Left hindlimb (tissue), 1 donor: ENCODE measurements around the gene HINT3.
"Not testable (repeated sequence)": the region's sequence is repeated elsewhere in the genome, so short reads cannot be mapped to it uniquely, and the experiment has no call there.

ENCODE experiments used
- DNase-seq: peaks from one replicate; pipeline ENCODE4 v3.0.0-alpha.2; 2018

Gene HINT3

GRCh38 chr6:125956506-125957390 lies at the start of gene HINT3:
HINT3 (plus strand) TSS chr6:125956770; CDS start chr6:125956978, 208 bp downstream.
- peak; percentile 96 for DNase-seq

DNA sequence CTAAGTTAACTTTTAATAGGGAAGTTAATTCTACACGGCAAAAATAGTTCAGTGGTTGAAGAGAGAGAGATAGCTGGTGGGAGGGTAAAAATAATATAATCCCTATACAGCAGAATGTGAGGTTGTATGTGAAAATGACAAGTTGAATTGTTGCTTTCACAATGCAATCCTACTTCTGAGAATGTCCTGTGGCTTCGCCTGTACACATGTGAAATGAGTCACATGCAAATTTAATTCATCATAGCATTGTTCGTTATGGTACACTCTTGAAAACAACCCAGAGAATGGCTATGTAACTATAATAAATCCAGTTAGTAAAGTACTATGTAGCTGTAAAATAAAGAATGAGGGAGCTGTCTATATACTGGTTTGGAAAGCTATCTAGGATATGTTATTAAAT lies 46.0 kb upstream of the HINT3 start:
- no peak for DNase-seq

- DNase-seq, result not testable (repeated sequence)
Observed at GRCh38 chr6:125911051-125911451, 45.5 kb upstream of the HINT3 start.

DNA sequence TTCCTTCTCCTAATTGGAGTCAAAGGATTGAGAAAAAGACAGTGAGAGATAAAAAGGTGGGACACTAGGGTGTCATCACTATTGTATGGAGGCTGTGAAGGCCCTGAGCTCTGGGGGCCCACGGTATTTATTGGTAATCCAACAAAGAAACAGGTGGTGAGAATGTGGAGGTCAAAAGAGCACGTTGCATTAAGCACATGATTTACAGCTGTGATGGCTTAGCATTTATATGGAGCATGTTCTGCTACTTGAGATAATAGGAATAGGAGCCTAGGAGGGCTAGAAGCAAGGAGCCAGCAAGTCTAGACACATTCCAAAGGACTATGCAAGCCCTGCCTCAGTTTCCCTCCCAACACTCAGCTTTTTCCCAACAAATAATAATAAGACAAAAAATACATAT lies 44.1 kb upstream of the HINT3 start:
- not testable (repeated sequence) for DNase-seq

DNA sequence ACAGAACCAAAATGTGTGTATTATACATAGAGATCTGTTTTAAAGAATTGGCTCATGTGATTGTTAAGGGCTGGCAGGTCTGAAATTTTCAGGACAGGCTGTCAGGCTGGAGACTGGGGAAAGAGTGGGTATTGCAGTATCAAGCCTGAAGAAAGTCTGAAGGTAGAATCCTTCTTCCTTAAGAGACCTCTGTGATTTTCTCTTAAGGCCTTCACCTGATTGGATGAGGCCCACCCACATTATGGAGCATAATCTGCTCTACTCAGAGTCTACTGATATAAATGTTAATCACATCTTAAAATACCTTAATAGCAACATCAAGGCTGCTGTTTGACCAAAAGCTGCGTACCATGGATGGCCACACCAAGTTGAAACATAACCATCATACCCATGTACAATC lies 43.4 kb upstream of the HINT3 start:
- no peak for DNase-seq

DNA sequence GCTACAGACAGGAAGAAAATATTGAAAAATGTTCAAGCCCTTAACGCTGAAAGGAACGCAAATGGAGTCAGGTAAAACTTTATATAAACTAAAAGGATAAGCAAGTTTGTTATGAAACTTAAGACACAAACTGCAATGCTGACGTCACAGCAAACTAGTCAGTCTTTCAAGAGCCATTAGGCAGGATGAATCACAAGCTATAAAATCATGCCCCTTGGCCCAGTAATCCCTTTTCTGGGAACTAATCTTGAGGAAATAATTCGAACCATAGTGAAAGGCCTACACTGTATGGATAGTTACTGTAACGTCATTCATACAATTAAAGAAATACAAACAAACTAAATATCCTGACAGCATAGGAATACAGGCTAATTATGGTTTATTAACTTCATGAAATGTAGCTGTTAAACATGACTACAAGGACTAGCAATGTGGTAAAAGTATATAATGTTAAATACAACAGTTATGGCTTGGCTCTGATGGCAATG lies 42.7 kb upstream of the HINT3 start:
- DNase-seq, result no peak

DNA sequence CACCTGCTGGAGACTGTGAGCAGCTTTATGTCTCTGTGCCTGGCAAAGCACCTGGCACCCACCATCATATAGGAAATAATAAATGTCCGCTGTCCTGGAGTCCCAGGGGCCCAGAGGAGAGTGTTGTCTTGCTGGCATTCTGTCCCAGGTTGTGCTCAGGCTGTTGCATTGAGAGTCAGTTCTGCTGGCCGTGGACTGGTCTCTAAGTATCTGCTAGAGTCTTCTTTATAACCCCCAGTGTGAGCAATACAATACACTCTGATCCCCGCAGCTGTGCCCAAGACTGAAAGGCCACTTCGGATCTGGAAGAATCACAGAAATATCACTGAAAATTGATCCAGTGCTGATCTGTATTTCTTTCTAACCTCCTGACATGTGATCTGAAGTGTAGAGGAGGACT lies 38.3 kb upstream of the HINT3 start:
- no peak for DNase-seq

DNA sequence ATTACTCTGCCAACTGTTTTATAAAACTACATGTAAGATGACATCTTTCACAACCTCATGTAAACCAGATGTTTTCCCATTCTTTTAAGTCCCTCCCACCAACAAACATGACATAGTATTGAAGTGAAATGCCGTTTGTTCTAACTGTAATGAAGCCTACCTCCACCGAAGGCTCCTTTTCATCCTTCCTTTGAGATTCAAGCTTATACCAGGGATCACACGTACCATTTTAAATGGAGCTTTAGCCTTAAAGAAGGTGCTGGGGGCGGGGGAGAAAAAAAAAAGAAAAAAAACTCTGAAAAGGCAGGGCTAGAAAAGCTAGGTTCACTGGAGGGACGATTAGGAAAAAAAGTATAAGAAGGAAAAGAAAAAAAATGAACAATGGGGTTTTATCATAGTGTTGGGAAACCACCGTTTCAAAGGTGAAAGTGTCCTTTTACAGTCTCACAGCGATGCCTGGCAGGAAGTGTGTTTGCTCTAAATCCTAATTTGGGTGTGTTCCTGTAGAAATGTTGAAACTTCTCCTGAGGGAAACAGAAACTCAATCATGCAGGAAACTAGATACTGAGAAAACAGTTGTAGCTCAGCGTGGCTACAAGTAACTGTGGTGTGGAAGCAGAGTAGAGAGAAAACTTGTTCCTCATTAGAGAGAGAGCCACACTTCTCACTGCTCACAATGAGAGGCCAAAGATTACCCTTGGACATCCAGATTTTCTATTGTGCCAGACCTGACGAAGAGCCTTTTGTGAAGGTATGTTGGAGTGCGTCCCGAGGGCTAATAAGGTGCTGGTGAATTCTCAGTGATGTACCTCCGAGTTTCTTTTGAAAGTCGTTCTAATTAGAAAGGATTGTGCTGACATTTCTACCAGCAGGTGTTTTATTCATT lies 37.6 kb upstream of the HINT3 start:
- no peak for DNase-seq

DNA sequence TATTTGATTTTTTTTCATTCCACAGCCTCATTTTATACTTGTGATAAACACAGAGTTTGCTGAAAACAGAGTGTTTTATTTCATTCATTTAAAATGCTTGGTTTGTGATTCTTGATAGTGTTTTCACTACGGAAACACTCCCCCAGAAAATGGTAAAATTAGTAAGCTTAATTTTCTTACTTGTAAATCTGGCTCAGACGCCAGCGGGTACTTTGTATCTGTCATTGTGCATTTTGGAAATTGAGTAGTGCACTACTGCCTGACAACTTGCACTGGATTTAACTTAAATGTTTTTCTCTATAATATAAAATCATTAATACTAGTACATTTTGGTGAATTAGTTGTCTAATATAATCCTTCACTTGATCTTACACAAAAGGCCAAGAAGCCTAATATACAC lies 37.0 kb upstream of the HINT3 start:
- DNase-seq, result no peak

GRCh38 chr6:125922322-125922860 lies 34.2 kb upstream of the HINT3 start:
- no peak for DNase-seq

DNA sequence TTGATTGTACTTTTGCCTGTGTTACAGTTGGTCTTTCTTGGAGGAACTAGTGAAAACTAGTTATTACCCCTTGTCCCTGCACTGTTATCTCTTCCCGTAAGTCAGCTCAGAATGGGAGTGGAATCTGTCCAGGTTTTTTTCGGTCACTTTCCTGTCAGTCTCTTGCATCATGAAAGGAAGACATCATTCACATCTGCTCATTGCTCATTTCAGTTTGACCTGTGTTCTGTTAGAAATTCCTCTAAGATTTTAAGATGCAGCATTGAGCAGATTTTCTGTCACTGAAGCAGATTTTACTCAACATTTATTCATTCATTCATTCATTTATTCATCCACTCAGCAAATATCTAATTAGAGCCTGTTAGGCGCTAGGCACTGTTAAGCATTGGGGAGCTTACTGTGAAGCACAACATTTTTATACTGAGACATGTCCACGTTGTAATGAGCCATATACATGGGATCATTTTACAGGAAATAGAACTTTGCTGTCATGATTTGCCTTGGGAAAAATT lies 33.1 kb upstream of the HINT3 start:
- no peak for DNase-seq

GRCh38 chr6:125924169-125924568 lies 32.4 kb upstream of the HINT3 start:
- DNase-seq, result no peak

- DNase-seq, result no peak
Observed at GRCh38 chr6:125924697-125925358, 31.7 kb upstream of the HINT3 start.

- DNase-seq, result no peak
Observed at GRCh38 chr6:125926711-125927110, 29.9 kb upstream of the HINT3 start.

GRCh38 chr6:125927761-125928160 lies 28.8 kb upstream of the HINT3 start:
- DNase-seq, result no peak

- no peak for DNase-seq
Observed at GRCh38 chr6:125930765-125931418, 25.7 kb upstream of the HINT3 start.

DNA sequence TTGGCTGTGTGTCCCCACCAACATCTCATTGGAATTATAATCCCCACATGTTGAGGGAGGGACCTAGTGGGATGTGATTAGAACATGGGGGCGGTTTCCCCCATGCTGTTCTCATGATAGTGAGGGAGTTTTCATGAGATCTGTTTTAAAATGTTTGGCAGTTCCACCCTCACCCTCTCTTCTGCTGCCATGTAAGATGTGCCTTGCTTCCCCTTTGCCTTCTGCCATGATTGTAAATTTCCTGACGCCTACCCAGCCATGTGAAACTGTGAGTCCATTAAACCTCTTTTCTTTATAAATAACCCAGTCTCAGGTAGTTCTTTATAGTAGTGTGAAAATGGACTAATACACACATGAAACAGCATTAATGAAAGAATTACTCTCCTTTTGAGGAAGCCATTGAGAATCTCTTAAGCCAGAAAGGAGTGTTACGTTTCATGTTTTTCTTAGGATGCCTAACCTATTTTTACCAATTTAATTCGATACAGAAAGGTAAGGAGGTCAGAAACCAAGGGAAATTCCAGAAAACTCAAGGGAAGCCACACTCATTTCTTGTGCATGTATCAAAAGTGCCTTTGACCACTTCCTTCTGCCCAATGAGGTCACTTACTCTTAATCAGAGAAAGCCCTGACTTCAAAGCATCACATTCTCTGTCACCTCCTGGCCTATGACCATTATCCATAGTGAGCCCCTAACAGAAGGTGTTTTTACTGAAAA lies 24.7 kb upstream of the HINT3 start:
- no peak for DNase-seq

DNA sequence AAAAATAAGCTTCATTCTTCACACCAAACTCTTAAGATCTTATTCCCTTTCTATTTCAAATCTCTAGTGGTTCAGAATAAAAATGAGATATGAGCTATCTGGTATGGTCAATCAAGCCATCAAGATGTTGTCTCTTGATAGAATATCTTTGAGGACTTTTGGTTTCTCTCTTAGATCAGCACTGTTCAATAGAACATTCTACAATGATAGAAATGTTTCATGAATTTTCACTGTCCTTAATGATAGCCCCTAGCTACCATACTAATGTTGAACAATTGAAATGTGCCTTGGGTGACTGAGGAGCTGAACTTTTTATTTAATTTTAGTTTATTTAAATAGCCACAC lies 24.1 kb upstream of the HINT3 start:
- no peak for DNase-seq

DNA sequence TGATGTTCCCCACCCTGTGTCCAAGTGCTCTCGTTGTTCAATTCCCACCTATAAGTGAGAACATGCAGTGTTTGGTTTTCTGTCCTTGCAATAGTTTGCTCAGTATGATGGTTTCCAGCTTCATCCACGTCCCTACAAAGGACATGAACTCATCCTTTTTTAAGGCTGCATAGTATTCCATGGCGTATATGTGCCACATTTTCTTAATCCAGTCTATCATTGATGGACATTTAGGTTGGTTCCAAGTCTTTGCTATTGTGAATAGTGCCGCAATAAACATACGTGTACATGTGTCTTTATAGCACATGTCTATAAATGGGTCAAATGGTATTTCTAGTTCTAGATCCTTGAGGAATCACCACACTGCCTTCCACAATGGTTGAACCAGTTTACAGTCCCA lies 21.1 kb upstream of the HINT3 start:
- DNase-seq, result not testable (repeated sequence)

DNA sequence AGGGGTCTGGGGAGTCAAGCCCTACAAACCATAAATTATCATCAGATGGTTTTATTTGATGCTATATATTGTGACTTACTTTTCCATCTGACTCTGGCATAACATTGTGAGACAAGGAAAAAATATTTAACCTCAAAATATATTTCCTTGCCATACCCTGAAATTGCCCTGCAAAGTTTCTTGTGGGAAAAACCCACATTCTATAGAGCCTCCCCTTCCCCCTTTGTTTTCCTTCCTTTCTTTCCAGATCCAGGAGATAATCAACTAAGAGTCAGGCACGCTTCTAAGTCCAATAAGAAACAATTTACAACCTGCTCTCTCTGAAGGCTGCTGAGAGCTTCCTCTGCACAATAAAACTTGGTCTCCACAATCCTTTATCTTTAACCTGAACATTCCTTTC lies 17.5 kb upstream of the HINT3 start:
- no peak for DNase-seq

DNA sequence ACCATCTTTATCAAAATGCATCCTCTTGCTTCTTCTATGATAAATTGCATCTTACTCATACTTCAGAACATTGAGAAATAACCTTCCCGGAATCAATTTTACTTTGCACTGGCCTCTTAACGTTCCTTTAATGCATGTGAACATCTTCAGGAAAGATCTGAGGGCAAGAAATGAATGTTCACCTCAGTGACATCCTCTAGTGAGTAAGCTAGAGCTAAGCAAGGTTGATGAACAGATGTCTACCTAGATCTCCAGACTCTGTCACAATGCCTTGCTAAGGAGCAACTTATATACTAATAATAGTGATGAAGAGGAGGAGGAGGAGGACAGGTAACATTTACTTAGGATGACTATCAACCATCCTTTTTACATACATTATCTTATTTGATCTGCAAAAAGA lies 16.8 kb upstream of the HINT3 start:
- no peak for DNase-seq
